GM12878 (cell line): Measurements from ENCODE around the gene STK26. TPM values are rescaled to one million over a fixed set of nuclear protein-coding genes. Genes with fewer than 3 reads are reported as not detected.

Experiments used
- ATAC-seq: fragments of 200-7000 bp; cut with Tn5 transposase; 3 replicates; pipeline ENCODE4 v1.9.1; 2020; ENCODE audit warnings: mild to moderate bottlenecking, moderate library complexity
- BruUV-seq: library from RNA; stranded (reverse); fragments of 400-500 nt; replicated peaks from 2 replicates; lab custom pipeline; 2021; lab: Mats Ljungman, UMichigan
- CTCF ChIA-PET: fragments of 300-600 bp; sonication (Branson Sonifier 250); formaldehyde crosslinking; extraction: SDS; loops from one replicate; lab custom pipeline; 2021; ENCODE audit warnings: inconsistent platforms; lab: Yijun Ruan, JAX
- POLR2A ChIA-PET: fragments of 350-600 bp; formaldehyde crosslinking; extraction: SDS; loops from one replicate; lab custom pipeline; 2021; ENCODE audit warnings: inconsistent platforms; lab: Charles Lee
- RAD21 ChIA-PET: fragments of 300-600 bp; sonication (Branson Sonifier 250); formaldehyde crosslinking; loops from one replicate; lab custom pipeline; 2023; ENCODE audit warnings: antibody characterized with exemption; ENCODE audit not compliant: unreplicated experiment; lab: Charles Lee
- SMC1A ChIA-PET: fragments of 300-600 bp; sonication (Branson Sonifier 250); formaldehyde crosslinking; loops from one replicate; lab custom pipeline; 2023; ENCODE audit not compliant: unreplicated experiment, uncharacterized antibody; lab: Charles Lee
- DNase-seq: peaks from one replicate; pipeline ENCODE4 v3.0.0-alpha.2; 2011; ENCODE audit warnings: low read depth, low spot score
- FAIRE-seq: peaks from 3 replicates; lab custom pipeline; 2011; peaks lifted over from hg19 to GRCh38; lab: Jason Lieb, UNC
- H2AFZ ChIP-seq: 2 replicates; pipeline ENCODE4 v1.6.0; 2011; ENCODE audit warnings: low read depth, low read length, control low read depth; ENCODE audit not compliant: control insufficient read depth
- H3K27ac ChIP-seq: 2 replicates; pipeline ENCODE4 v1.5.1; 2011; ENCODE audit warnings: control low read depth; ENCODE audit not compliant: control insufficient read depth, insufficient read depth
- H3K27me3 ChIP-seq, 2 experiments: replicated peaks in 1 of 2; 2 replicates each; pipeline versions ENCODE4 v1.6.0 to v1.6.1; 2011; ENCODE audit warnings: low read length in 1 of 2; ENCODE audit not compliant: control insufficient read depth in 2 of 2, insufficient read depth in 2 of 2
- H3K36me3 ChIP-seq, 2 experiments: 2 replicates each; pipeline ENCODE4 v1.5.1; 2011; ENCODE audit warnings: low read length in 1 of 2; ENCODE audit not compliant: control insufficient read depth in 2 of 2, insufficient read depth in 2 of 2
- H3K4me1 ChIP-seq: 2 replicates; pipeline ENCODE4 v1.6.1; 2011; ENCODE audit warnings: mild to moderate bottlenecking, low read length, moderate library complexity, mixed read lengths; ENCODE audit not compliant: control insufficient read depth, insufficient read depth
- H3K4me2 ChIP-seq: 2 replicates; pipeline ENCODE4 v1.6.0; 2011; ENCODE audit warnings: control low read depth; ENCODE audit not compliant: control insufficient read depth, insufficient read depth
- H3K4me3 ChIP-seq: fragments of 200-600 bp; sonication (generic); 2 replicates; pipeline ENCODE4 v1.5.1; 2016
- H3K79me2 ChIP-seq: 2 replicates; pipeline ENCODE4 v1.6.0; 2011; ENCODE audit warnings: low read length; ENCODE audit not compliant: control insufficient read depth, insufficient read depth
- H3K9ac ChIP-seq: 2 replicates; pipeline ENCODE4 v1.8.0; 2011; ENCODE audit warnings: low read length, control low read depth, mixed read lengths; ENCODE audit not compliant: control insufficient read depth, insufficient read depth
- H3K9me3 ChIP-seq: replicated peaks from 3 replicates; pipeline ENCODE4 v1.5.1; 2011; ENCODE audit warnings: mild to moderate bottlenecking, low read length; ENCODE audit not compliant: control insufficient read depth, insufficient read depth
- H4K20me1 ChIP-seq: 2 replicates; pipeline ENCODE4 v1.6.0; 2011; ENCODE audit not compliant: control insufficient read depth, insufficient read depth
- BHLHE40 ChIP-seq, 2 experiments: fragments of 450-650 bp in 1 of 2; IDR thresholded peaks; 2 replicates each; pipeline ENCODE4 v1.6.1; 2011 to 2017; ENCODE audit warnings: low read depth in 2 of 2, borderline replicate concordance in 1 of 2, improper control_type of control experiment in 1 of 2, low read length in 1 of 2, mild to moderate bottlenecking in 1 of 2
- CBFB ChIP-seq: IDR thresholded peaks from 2 replicates; pipeline ENCODE4 v1.6.1; 2016; ENCODE audit warnings: antibody characterized with exemption, low read depth
- CHD2 ChIP-seq: IDR thresholded peaks from 2 replicates; pipeline ENCODE4 v1.6.1; 2011; ENCODE audit warnings: low read depth, low read length, improper control_type of control experiment, borderline replicate concordance
- CREM ChIP-seq: IDR thresholded peaks from 2 replicates; pipeline ENCODE4 v1.6.1; 2014; ENCODE audit warnings: antibody characterized with exemption, low read depth
- EZH2 ChIP-seq: IDR thresholded peaks from 2 replicates; pipeline ENCODE4 v1.6.1; 2012; ENCODE audit warnings: low read depth, mild to moderate bottlenecking, control low read depth, inconsistent platforms, low read length, borderline replicate concordance; ENCODE audit not compliant: control insufficient read depth
- FOS ChIP-seq: IDR thresholded peaks from 3 replicates; pipeline ENCODE4 v1.6.1; 2011; ENCODE audit warnings: borderline replicate concordance; ENCODE audit not compliant: insufficient read length; ENCODE audit errors: extremely low read depth
- LARP7 ChIP-seq: fragments of 450-650 bp; IDR thresholded peaks from 2 replicates; pipeline ENCODE4 v1.6.1; 2017; ENCODE audit warnings: mild to moderate bottlenecking
- NFYA ChIP-seq: IDR thresholded peaks from 2 replicates; pipeline ENCODE4 v1.6.1; 2011; ENCODE audit warnings: low read depth, mild to moderate bottlenecking, low read length, improper control_type of control experiment, borderline replicate concordance
- PAX5 ChIP-seq: IDR thresholded peaks from 2 replicates; pipeline ENCODE4 v1.6.1; 2011; ENCODE audit warnings: low read depth, low read length, borderline replicate concordance
- RAD51 ChIP-seq: fragments of 450-650 bp; IDR thresholded peaks from 2 replicates; pipeline ENCODE4 v1.6.1; 2016; ENCODE audit warnings: moderate library complexity, mild to moderate bottlenecking, inconsistent platforms
- RCOR1 ChIP-seq: conservative IDR thresholded peaks from 2 replicates; pipeline ENCODE4 v1.6.1; 2012; ENCODE audit warnings: low read depth, low read length, improper control_type of control experiment
- SMAD1 ChIP-seq: fragments of 450-650 bp; IDR thresholded peaks from 2 replicates; pipeline ENCODE4 v1.6.1; 2018; ENCODE audit warnings: mild to moderate bottlenecking, low read depth; ENCODE audit not compliant: partially characterized antibody
- SMARCA5 ChIP-seq: fragments of 450-650 bp; IDR thresholded peaks from 2 replicates; pipeline ENCODE4 v1.6.1; 2017; ENCODE audit warnings: mild to moderate bottlenecking
- SMC3 ChIP-seq: IDR thresholded peaks from 2 replicates; pipeline ENCODE4 v1.6.1; 2011; ENCODE audit warnings: low read length, improper control_type of control experiment, borderline replicate concordance
- TBL1XR1 ChIP-seq: IDR thresholded peaks from 2 replicates; pipeline ENCODE4 v1.6.1; 2012; ENCODE audit warnings: low read depth, low read length, improper control_type of control experiment
- YBX1 ChIP-seq: fragments of 450-650 bp; IDR thresholded peaks from 2 replicates; pipeline ENCODE4 v1.6.1; 2016; ENCODE audit warnings: antibody characterized with exemption
- YY1 ChIP-seq: IDR thresholded peaks from 2 replicates; pipeline ENCODE4 v1.6.1; 2011; ENCODE audit warnings: low read depth, mild to moderate bottlenecking, low read length
- ZNF207 ChIP-seq: fragments of 450-650 bp; IDR thresholded peaks from 2 replicates; pipeline ENCODE4 v1.6.1; 2014; ENCODE audit warnings: antibody characterized with exemption, mild to moderate bottlenecking, borderline replicate concordance
- ZNF217 ChIP-seq: fragments of 450-650 bp; IDR thresholded peaks from 2 replicates; pipeline ENCODE4 v1.6.1; 2017; ENCODE audit warnings: antibody characterized with exemption, mild to moderate bottlenecking
- WGBS: methylation state at CpG from one replicate; pipeline ENCODE4 v1.1.6; 2016; ENCODE audit warnings: low lambda C conversion rate; ENCODE audit not compliant: insufficient replicate concordance, insufficient coverage; ENCODE audit errors: missing lambda C conversion rate; 5-methylcytosine and 5-hydroxymethylcytosine counted together
- in situ Hi-C: fragments of 300-500 bp; cut with MboI; formaldehyde crosslinking; loops from 9 replicates; pipeline ENCODE4 v1.14.3; 2018; ENCODE audit warnings: mixed read lengths
- intact Hi-C: fragments of 100-400 bp; cut with micrococcal nuclease; formaldehyde crosslinking; loops from one replicate; pipeline ENCODE4 v1.14.2; 2022; ENCODE audit not compliant: unreplicated experiment
- polyA plus RNA-seq, 11 experiments: library from polyadenylated mRNA; depleted of rRNA in 4 of 11; unstranded in 6 of 11; stranded (reverse) in 5 of 11; fragments of >200 nt; fragmentation: Nextera tagmentation in 4 of 11; fragmentation: Illumina TruSeq in 1 of 11; extraction: Ambion mirVana in 4 of 11; extraction: Trizol in 1 of 11; gene quantifications; 1 replicate in 1 of 11; 2 replicates in 10 of 11; pipeline versions ENCODE4 v1.2.1 to v1.2.3, GENCODE V29; 2011 to 2016; ENCODE audit warnings: inconsistent platforms in 2 of 11, missing spikeins in 2 of 11, low read depth in 1 of 11
- total RNA-seq, 4 experiments: library from RNA; depleted of rRNA in 3 of 4; stranded (reverse); fragments of >200 nt in 3 of 4; fragmentation: Illumina TruSeq in 1 of 4; extraction: Trizol in 1 of 4; gene quantifications; 2 replicates each; pipeline versions ENCODE4 v1.2.1 to v1.2.3, GENCODE V29; 2013 to 2021

The STK26 gene
- total and polyA plus RNA-seq, 10 of the 15 experiments (the other 5 are each of a cell fraction or from before 2014, with no cell fraction given): 30.4 to 78.6 (median 58.8) TPM

GRCh38 chrX:132086672-132087071 is 63.6 kb downstream of the STK26 start (continued):
- TF ChIP-seq FOS: no peak
- TF ChIP-seq TBL1XR1: no peak
- TF ChIP-seq, all 136 proteins: peak for 0

- in situ Hi-C loops: no loop called here
Measured at GRCh38 chrX:132088864-132089263, 65.8 kb downstream of the STK26 start.

GRCh38 chrX:132090403-132091159 is 67.5 kb downstream of the STK26 start:
- H3K27ac ChIP-seq: no peak overlapping the region
- RAD21 ChIA-PET: interaction anchor here (0.7 to 4.2 kb wide), 4 partner anchors 131 to 524 kb away, joined by 3 to 69 read pairs (median 4); partner anchors contain the start of gene RAP2C
- CTCF ChIA-PET: interaction anchor here (0.6 to 5.5 kb wide), 6 partner anchors 9 to 277 kb away, joined by 3 to 102 read pairs (median 11); partner anchors contain the start of gene RAP2C
- no peaks in the 10 kb centered on the region for H3K4me1 ChIP-seq
- no peaks in the 10 kb centered on the region; a peak in 1 of 4 replicates for H3K27me3 ChIP-seq
- in situ Hi-C loops: no loop called here
- no peaks in the 10 kb centered on the region for H3K79me2 ChIP-seq
- H3K9ac ChIP-seq: no peak overlapping the region
- H3K9me3 ChIP-seq: no peaks in the 10 kb centered on the region
- H3K4me2 ChIP-seq: no peak overlapping the region
- POLR2A ChIA-PET: no interaction called here
- WGBS: 25% methylated on average over 8 of the region's 8 CpGs
- FAIRE-seq: no peak
- H3K4me3 ChIP-seq: no peak overlapping the region
- no peak overlapping the region for H2AFZ ChIP-seq
- SMC1A ChIA-PET: interaction anchor here (1.1 to 2.9 kb wide), 6 partner anchors 12 to 249 kb away, joined by 3 to 13 read pairs (median 10); partner anchors contain the start of gene RAP2C
- H3K36me3 ChIP-seq: no peaks in the 10 kb centered on the region
- no peaks in the 10 kb centered on the region for H4K20me1 ChIP-seq
- no peak for DNase-seq
- intact Hi-C loops: no loop called here
- no peak for ATAC-seq
- no TSS peak for BruUV-seq
- TF ChIP-seq RCOR1: no peak
- no peak for TF ChIP-seq YY1
- TF ChIP-seq ZNF207: no peak
- no peak for TF ChIP-seq SMARCA5
- no peak for TF ChIP-seq RAD51
- TF ChIP-seq PAX5: no peak
- TF ChIP-seq SMC3: no peak
- no peak for TF ChIP-seq NFYA
- no peak for TF ChIP-seq YBX1
- no peak for TF ChIP-seq EZH2
- TF ChIP-seq CHD2: no peak
- no peak for TF ChIP-seq SMAD1
- TF ChIP-seq CREM: no peak
- no peak for TF ChIP-seq ZNF217
- TF ChIP-seq CBFB: no peak

More at GRCh38 chrX:132088864-132089263, 65.8 kb downstream of the STK26 start:
- H2AFZ ChIP-seq: no peak overlapping the region
- TF ChIP-seq LARP7: no peak
- TF ChIP-seq BHLHE40 (IDR thresholded peaks at IDR 0.05; ENCODE audit: borderline replicate concordance in 1 of 2, low read depth in 2 of 2, low read length in 1 of 2): no peak
- no peak overlapping the region for H3K27ac ChIP-seq
- POLR2A ChIA-PET: no interaction called here
- DNase-seq (no peak), ATAC-seq (no peak), FAIRE-seq (no peak)
- H3K4me2 ChIP-seq: no peak overlapping the region
- H3K79me2 ChIP-seq: no peaks in the 10 kb centered on the region
- H3K9me3 ChIP-seq: no peaks in the 10 kb centered on the region
- RAD21 ChIA-PET: no interaction called here
- no peaks in the 10 kb centered on the region for H3K4me1 ChIP-seq
- SMC1A ChIA-PET: interaction anchor here (2.5 kb wide), 1 partner anchor 131 kb away, joined by 13 read pairs; the partner anchor contains the start of gene RAP2C
- intact Hi-C loops: loop anchor here (5.0 kb wide), 1 partner anchor 523 kb away; no protein-coding TSS in a partner anchor
- no peaks in the 10 kb centered on the region for H3K36me3 ChIP-seq
- H4K20me1 ChIP-seq: no peaks in the 10 kb centered on the region
- H3K27me3 ChIP-seq: no peaks in the 10 kb centered on the region; a peak in 1 of 4 replicates
- H3K4me3 ChIP-seq: no peak overlapping the region
- no TSS peak for BruUV-seq
- CTCF ChIA-PET: interaction anchor here (0.5 to 5.5 kb wide), 3 partner anchors 115 to 247 kb away, joined by 3 to 102 read pairs (median 6); partner anchors contain the start of gene RAP2C
- H3K9ac ChIP-seq: no peak overlapping the region
